GM21390 (cell line): ENCODE data around the gene LDB3.

Experiments used
- ATAC-seq: cut with Tn5 transposase; IDR thresholded peaks from one replicate; pipeline ENCODE4 v1.9.1; 2021; ENCODE audit not compliant: unreplicated experiment

The LDB3 gene

GRCh38 chr10:86700851-86701617, 32.7 kb downstream of the LDB3 start:
- no peak for ATAC-seq

GRCh38 chr10:86703176-86703575, 34.9 kb downstream of the LDB3 start:
- no peak for ATAC-seq

- no peak for ATAC-seq
Observed at GRCh38 chr10:86705139-86705538, 36.8 kb downstream of the LDB3 start.

- ATAC-seq: no peak
Observed at GRCh38 chr10:86705905-86706304, 37.6 kb downstream of the LDB3 start.

GRCh38 chr10:86706401-86706841, 38.1 kb downstream of the LDB3 start:
- no peak for ATAC-seq

- no peak for ATAC-seq
Observed at GRCh38 chr10:86706977-86707376, 38.7 kb downstream of the LDB3 start.

- no peak for ATAC-seq
Observed at GRCh38 chr10:86707505-86707904, 39.2 kb downstream of the LDB3 start.

GRCh38 chr10:86708068-86708782, 39.9 kb downstream of the LDB3 start:
- ATAC-seq: no peak

GRCh38 chr10:86708783-86709380, 40.6 kb downstream of the LDB3 start:
- no peak for ATAC-seq

- no peak for ATAC-seq
Observed at GRCh38 chr10:86709396-86710185, 41.3 kb downstream of the LDB3 start.

GRCh38 chr10:86710987-86711512, 42.7 kb downstream of the LDB3 start:
- ATAC-seq: peak; percentile 84

GRCh38 chr10:86711513-86712316, 43.4 kb downstream of the LDB3 start:
- ATAC-seq: peak; percentile 43

- ATAC-seq: peak; percentile 24
Observed at GRCh38 chr10:86712317-86712707, 44.0 kb downstream of the LDB3 start.

GRCh38 chr10:86715156-86715795, 47.0 kb downstream of the LDB3 start:
- ATAC-seq: no peak

GRCh38 chr10:86715836-86716235, 47.5 kb downstream of the LDB3 start:
- ATAC-seq: no peak

GRCh38 chr10:86716466-86716865, 48.2 kb downstream of the LDB3 start:
- no peak for ATAC-seq

GRCh38 chr10:86718556-86718955, 50.2 kb downstream of the LDB3 start:
- no peak for ATAC-seq

GRCh38 chr10:86721232-86721631, 52.9 kb downstream of the LDB3 start:
- ATAC-seq: no peak

GRCh38 chr10:86723009-86723408, 54.7 kb downstream of the LDB3 start:
- no peak for ATAC-seq

- ATAC-seq: no peak
Observed at GRCh38 chr10:86724445-86724844, 56.1 kb downstream of the LDB3 start.
